ENCODE results near the gene FAM193A. TPM values are rescaled to one million over a fixed set of nuclear protein-coding genes. Genes with fewer than 3 reads are reported as not detected.
A peak's percentile ranks its signal among the peaks of the same experiment; 100 is the strongest.

Gene FAM193A, protein sequence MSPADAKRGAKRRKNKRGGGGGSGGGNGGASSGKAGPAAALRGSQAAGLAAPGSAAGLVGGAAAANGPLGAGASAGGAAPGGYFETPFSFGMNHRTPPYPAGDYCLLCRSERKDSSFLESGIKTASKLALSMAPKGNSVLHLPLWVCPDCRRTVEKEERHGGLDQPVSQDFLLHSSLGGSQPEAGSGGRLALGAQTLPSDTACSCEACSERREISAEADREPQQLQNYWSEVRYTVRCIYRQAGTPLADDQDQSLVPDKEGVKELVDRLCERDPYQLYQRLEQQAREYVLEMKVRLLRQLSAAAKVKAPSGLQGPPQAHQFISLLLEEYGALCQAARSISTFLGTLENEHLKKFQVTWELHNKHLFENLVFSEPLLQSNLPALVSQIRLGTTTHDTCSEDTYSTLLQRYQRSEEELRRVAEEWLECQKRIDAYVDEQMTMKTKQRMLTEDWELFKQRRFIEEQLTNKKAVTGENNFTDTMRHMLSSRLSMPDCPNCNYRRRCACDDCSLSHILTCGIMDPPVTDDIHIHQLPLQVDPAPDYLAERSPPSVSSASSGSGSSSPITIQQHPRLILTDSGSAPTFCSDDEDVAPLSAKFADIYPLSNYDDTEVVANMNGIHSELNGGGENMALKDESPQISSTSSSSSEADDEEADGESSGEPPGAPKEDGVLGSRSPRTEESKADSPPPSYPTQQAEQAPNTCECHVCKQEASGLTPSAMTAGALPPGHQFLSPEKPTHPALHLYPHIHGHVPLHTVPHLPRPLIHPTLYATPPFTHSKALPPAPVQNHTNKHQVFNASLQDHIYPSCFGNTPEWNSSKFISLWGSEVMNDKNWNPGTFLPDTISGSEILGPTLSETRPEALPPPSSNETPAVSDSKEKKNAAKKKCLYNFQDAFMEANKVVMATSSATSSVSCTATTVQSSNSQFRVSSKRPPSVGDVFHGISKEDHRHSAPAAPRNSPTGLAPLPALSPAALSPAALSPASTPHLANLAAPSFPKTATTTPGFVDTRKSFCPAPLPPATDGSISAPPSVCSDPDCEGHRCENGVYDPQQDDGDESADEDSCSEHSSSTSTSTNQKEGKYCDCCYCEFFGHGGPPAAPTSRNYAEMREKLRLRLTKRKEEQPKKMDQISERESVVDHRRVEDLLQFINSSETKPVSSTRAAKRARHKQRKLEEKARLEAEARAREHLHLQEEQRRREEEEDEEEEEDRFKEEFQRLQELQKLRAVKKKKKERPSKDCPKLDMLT (N-terminal part only)
- 10 to 100 TPM in 7 of 8 experiments, 1 to 10 TPM in 1; 9.1 to 38.2 (median 18.6) TPM for total RNA-seq

DNA sequence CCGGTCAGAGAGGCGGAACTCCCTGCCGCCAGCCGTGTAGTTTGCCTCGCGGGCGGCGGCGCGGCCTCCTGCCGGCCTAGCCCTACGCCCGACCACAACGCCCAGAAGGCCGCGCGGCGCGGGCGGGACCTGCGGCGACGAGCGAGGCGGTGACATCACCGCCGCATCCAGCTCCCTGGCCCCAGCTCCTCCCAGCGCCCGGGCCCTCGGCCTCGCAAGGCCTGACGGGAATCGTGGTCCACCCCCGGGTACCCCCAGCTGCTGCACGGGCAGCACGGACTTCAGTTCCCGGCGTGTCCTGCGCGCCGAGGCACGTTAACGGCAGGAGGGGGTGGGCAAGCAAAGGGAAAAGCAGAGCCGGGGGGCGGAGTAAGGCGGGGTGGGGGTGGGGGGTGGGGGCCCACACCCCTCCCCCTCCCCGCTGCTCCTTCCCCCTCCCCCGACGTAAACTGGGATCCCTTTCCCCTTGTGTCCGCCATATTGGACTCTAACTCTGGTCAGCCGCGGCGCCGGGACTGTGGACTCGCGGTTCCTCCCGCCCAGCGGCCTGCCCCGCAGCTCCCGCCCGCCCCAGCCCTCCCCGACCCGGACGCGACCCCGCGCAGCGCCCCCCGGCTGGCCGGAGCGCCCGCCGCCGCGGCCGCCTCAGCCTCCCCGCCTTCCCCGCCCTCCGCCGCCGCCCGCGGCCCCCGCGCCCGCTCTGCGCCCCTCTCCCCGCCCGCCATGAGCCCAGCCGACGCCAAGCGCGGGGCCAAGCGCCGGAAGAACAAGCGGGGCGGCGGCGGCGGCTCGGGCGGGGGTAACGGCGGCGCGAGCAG lies at the start of gene FAM193A:
Gene FAM193A (plus strand): TSS at position 455 of the 818 bp plus-strand sequence. CDS start 269 bp downstream, at position 724.
- Histone ChIP-seq H3K4me3 (peak within 1 kb of the TSS; percentile 58 to 90 (median 78)), H3K4me1 (replicated peaks in 1 of 2) (peaks cover 11 to 12% of the 10 kb centered on the region in 2 donors), H3K27ac (peak within 1 kb of the TSS; percentile 97 to 98)
- in situ Hi-C loops (cut with MboI; ENCODE audit: low pct_unique_long_range_greater_than_20kb in 2 of 9, low sequenced_read_pairs in 9 of 9, unreplicated experiment in 9 of 9) = no loop called here
- peak; percentile 83 to 92 (median 90) for ATAC-seq (replicated peaks in 6 of 8)
- no CpG with 5 or more reads among the region's 106 CpGs for whole genome bisulfite sequencing, 10 experiments

DNA sequence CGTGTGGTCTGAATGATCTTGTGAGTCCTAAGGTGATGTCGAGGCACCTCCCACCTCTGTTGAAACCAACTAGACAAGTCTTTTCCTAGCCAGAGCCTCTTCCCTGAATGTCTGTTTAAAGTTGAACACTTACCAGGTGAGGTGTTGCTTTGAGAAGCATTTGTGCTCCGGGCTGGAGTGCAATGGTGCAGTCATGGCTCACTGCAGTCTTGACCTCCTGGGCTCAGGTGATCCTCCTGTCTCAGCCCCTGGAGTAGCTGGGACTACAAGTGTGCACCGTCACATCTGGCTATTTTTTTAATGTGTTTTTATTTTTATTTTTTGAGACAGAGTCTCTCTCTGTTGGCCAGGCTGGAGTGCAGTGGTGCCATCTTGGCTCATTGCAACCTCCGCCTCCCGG lies 49.5 kb upstream of the FAM193A start:
- no peak overlapping the region for H3K4me3 ChIP-seq
- WGBS, 10 experiments = 60 to 100% (median 95%) methylated on average over 1 to 3 of the region's 6 CpGs; no CpG with 5 or more reads in 4 of the 10 experiments

DNA sequence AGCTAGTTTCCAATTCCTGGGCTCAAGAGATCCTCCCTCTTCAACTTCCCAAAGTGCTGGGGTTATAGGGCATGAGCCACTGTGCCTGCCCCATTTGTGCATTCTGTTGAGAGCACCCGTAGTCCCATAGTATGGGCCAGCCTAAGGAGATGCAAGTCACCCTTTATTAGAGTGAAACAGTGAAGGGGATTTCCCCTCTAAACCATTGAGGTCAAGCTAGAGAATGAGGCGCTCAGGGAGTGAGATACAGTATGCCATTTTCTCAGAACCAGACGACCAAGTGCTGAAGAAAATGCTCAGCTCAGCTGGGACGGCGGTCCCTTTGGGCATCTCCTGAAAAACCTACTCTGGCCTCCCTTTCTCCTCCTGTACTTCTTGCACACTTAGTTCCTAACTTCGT lies 48.8 kb upstream of the FAM193A start:
- H3K4me1 ChIP-seq (replicated peaks in 1 of 2) = peaks cover under 1 to 14% of the 10 kb centered on the region in 2 donors
- H3K4me3 ChIP-seq = no peak overlapping the region
- no peak overlapping the region for H3K27ac ChIP-seq
- in situ Hi-C loops (cut with MboI; ENCODE audit: low pct_unique_long_range_greater_than_20kb in 2 of 9, low sequenced_read_pairs in 9 of 9, unreplicated experiment in 9 of 9) = no loop called here
- no peak for ATAC-seq (replicated peaks in 6 of 8)
- 60 to 100% (median 93%) methylated on average over 1 to 3 of the region's 6 CpGs; no CpG with 5 or more reads in 7 of the 10 experiments for WGBS, 10 experiments

More for the DNA sequence above, 49.5 kb upstream of the FAM193A start:
- no peak overlapping the region for H3K27ac ChIP-seq
- H3K4me1 ChIP-seq (replicated peaks in 1 of 2) = peaks cover 7 to 20% of the 10 kb centered on the region in 2 donors
- in situ Hi-C loops (cut with MboI; ENCODE audit: low pct_unique_long_range_greater_than_20kb in 2 of 9, low sequenced_read_pairs in 9 of 9, unreplicated experiment in 9 of 9) = no loop called here
- ATAC-seq (replicated peaks in 6 of 8) = no peak

DNA sequence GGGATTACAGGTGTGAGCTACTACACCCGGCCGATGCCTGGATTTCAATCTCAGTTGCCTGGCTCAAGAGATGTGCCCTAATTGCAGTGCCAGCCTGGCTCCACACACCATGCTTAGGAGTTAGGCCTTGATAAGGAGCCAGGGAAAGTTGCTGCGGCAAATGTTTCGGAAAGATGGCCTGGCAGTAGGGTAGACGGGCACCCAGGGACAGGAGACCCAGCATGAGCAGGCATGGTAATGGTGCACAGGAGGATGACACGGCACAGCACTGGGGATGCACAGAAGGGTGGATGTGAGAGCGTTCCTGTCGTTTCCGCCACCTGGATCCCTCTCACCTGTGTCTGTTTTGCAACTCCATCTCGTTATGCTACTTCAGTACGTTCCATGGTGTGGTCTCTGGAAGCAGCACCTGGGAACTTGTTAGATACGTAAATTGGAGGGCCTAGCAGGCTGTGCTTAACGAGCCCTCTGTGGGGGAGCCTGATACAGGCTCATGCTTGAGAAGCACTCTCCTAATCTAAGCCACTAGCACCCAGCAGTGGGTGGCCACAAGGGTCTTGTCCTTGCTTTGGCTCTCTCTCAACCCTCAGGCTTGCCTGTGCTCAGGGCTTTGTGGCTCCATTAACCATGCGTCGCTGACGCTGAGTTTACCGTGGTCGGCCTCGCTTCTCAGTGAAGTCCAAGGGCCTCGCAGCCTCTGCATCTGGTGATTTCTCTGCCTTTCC lies 47.2 kb upstream of the FAM193A start:
- WGBS, 10 experiments = 0 to 97% (median 93%) methylated on average over 1 to 15 of the region's 20 CpGs; no CpG with 5 or more reads in 3 of the 10 experiments
- Histone ChIP-seq H3K27ac (no peak overlapping the region), H3K4me3 (no peak overlapping the region), H3K4me1 (replicated peaks in 1 of 2) (peaks cover 0 to 5% of the 10 kb centered on the region in 2 donors)
- in situ Hi-C loops (cut with MboI; ENCODE audit: low pct_unique_long_range_greater_than_20kb in 2 of 9, low sequenced_read_pairs in 9 of 9, unreplicated experiment in 9 of 9) = no loop called here
- ATAC-seq (replicated peaks in 6 of 8) = peak in 1 of 8 experiments; percentile 6

DNA sequence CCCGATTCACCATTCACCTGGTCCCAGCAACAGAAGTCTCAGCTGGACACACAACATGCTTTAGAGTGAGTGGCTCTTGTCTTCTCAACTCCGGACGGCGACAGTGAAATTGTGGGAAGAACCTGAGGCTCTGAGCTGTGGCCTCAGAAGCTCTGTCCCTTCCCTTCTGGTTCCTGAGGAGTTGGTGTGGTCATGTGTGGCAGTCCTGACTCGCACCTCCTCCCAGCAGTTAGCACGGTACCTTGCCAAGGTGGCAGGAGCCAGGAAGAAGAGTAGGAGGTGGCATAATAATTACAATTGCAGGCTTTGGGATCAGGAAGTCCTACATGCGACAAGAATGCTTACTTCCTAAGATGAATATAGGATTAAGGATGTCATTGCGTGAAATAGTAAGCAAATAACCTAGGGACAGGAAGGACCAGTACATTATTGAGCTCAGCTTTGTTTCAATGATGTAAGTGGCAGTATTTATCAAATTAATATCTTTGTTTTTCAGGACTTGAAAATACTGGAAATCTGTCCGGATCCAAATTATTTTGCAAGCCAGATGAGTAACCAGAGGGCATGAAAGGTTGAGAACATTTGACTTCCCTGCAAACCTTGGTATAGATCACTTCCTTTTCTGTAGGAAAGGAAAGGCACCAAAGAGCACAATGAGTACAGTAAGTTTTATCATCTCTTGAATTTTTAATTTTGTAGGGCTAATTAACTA lies 46.5 kb upstream of the FAM193A start:
- Histone ChIP-seq H3K27ac (no peak overlapping the region), H3K4me3 (no peak overlapping the region), H3K4me1 (replicated peaks in 1 of 2) (no peaks in the 10 kb centered on the region)
- peak in 1 of 8 experiments; percentile 12 for ATAC-seq (replicated peaks in 6 of 8)
- WGBS, 10 experiments = 75 to 100% (median 92%) methylated on average over 2 to 7 of the region's 9 CpGs; no CpG with 5 or more reads in 2 of the 10 experiments
- in situ Hi-C loops (cut with MboI; ENCODE audit: low pct_unique_long_range_greater_than_20kb in 2 of 9, low sequenced_read_pairs in 9 of 9, unreplicated experiment in 9 of 9) = no loop called here

DNA sequence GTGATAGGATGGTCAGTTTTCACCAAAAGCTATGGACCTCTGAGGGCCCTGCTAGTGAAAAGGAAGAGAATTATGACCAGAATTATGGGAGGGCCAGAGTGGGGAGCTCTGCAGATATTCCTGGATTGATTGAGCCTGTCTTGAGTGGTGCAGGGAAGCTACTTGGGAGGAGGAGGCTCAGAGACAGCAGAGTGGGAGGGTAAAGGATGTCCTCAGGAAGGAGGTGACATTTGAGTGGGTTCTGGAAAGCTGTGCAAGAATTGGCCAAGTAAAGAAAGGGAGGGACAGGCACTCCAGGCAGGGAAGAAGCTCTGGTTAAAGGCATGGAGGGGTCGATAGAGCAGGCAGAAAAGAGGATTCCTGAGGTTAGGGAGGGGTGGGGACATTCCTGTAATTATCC lies 43.5 kb upstream of the FAM193A start:
- in situ Hi-C loops (cut with MboI; ENCODE audit: low pct_unique_long_range_greater_than_20kb in 2 of 9, low sequenced_read_pairs in 9 of 9, unreplicated experiment in 9 of 9) = no loop called here
- 40 to 80% methylated on average over 1 of the region's 1 CpG; no CpG with 5 or more reads in 8 of the 10 experiments for WGBS, 10 experiments
- H3K4me1 ChIP-seq (replicated peaks in 1 of 2) = no peaks in the 10 kb centered on the region
- no peak overlapping the region for H3K27ac ChIP-seq
- ATAC-seq (replicated peaks in 6 of 8) = no peak
- H3K4me3 ChIP-seq = no peak overlapping the region

DNA sequence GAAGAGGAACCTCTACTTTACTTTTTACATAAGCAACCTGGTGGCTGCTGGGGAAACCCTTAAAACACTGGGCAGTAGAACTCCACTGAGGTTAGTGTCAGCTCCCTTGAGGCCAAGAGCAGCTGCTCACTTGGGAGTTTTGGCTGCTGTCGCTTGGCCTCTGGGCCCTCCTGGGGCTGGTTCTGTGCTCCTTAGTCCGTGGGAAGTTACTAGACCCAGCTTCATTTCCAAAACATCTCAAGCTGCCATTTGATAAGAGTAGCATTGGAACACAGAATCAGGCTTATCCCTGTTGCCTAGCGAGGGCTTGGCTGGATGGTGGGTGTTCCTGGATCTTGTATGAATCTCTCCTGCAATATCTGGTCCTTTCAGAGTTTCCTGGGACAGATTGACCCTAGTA lies 41.5 kb upstream of the FAM193A start:
- in situ Hi-C loops (cut with MboI; ENCODE audit: low pct_unique_long_range_greater_than_20kb in 2 of 9, low sequenced_read_pairs in 9 of 9, unreplicated experiment in 9 of 9) = no loop called here
- WGBS, 10 experiments = 80 to 100% (median 86%) methylated on average over 1 to 2 of the region's 3 CpGs; no CpG with 5 or more reads in 3 of the 10 experiments
- H3K4me1 ChIP-seq (replicated peaks in 1 of 2) = no peaks in the 10 kb centered on the region
- ATAC-seq (replicated peaks in 6 of 8) = no peak
- no peak overlapping the region for H3K4me3 ChIP-seq
- no peak overlapping the region for H3K27ac ChIP-seq

DNA sequence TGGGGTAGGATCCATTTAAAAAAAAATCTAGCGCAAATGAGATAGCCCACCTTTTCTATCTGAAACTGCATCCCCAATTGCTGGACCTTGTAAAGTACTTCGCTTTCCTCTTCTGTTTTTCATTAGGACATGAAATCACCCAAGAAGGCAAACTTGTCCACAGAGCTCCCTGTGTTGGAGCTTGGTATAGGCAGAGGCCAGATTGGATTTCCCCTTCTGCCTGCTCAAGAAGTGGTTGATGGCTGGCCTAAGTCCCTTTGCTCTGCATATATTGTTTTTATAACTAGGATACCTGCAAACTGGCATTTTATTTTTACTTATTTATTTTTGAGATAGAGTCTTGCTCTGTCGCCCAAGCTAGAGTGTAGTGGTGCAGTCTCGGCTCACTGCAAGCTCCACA lies 39.1 kb upstream of the FAM193A start:
- Histone ChIP-seq H3K4me3 (no peak overlapping the region), H3K27ac (no peak overlapping the region), H3K4me1 (replicated peaks in 1 of 2) (no peaks in the 10 kb centered on the region)
- no peak for ATAC-seq (replicated peaks in 6 of 8)
- 80 to 100% (median 100%) methylated on average over 1 to 2 of the region's 4 CpGs; no CpG with 5 or more reads in 1 of the 10 experiments for WGBS, 10 experiments
- in situ Hi-C loops (cut with MboI; ENCODE audit: low pct_unique_long_range_greater_than_20kb in 2 of 9, low sequenced_read_pairs in 9 of 9, unreplicated experiment in 9 of 9) = no loop called here

DNA sequence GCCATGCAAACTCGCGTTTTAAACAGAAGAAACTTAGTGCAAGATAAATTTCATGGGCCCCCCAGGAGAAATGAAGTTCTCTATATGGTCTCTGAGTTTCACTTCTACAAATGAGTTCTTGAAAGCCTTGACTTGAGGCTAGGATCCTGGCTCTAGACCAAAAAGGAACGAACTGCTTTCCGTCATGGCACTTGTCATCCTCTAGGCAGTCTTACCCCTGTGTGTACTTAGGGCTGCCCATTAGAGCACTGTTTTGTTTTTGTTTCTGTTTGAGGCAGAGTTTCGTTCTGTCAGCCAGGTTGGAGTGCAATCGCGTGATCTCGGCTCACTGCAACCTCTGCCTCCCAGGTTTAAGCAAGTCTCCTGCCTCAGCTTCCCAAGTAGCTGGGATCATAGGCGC lies 38.5 kb upstream of the FAM193A start:
- WGBS, 10 experiments = 80 to 100% (median 96%) methylated on average over 1 to 8 of the region's 9 CpGs; no CpG with 5 or more reads in 3 of the 10 experiments

DNA sequence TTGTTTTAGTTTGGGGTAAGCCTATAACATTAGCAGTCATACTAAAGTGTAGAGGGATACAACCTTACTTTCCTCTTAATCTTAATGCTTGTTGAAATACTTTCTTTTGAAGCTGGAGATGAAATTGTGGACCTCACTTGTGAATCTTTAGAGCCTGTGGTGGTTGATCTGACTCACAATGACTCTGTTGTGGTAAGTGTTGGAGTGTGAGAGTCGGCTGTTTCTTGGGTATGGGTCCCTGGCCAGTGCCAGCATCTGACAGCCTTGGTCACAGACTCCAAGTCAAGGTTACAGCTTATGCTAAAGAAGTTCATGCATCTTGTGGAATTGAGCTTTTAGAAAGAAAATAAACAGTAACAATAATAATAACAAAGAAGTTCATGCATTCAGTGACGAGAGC lies 35.9 kb upstream of the FAM193A start:
- in situ Hi-C loops (cut with MboI; ENCODE audit: low pct_unique_long_range_greater_than_20kb in 2 of 9, low sequenced_read_pairs in 9 of 9, unreplicated experiment in 9 of 9) = no loop called here
- no peaks in the 10 kb centered on the region for H3K4me1 ChIP-seq (replicated peaks in 1 of 2)
- H3K27ac ChIP-seq = no peak overlapping the region
- H3K4me3 ChIP-seq = no peak overlapping the region
- ATAC-seq (replicated peaks in 6 of 8) = no peak
- WGBS, 10 experiments = 33 to 100% (median 100%) methylated on average over 1 of the region's 2 CpGs; no CpG with 5 or more reads in 7 of the 10 experiments

More for the DNA sequence above, 38.5 kb upstream of the FAM193A start:
- in situ Hi-C loops (cut with MboI; ENCODE audit: low pct_unique_long_range_greater_than_20kb in 2 of 9, low sequenced_read_pairs in 9 of 9, unreplicated experiment in 9 of 9) = no loop called here
- no peaks in the 10 kb centered on the region for H3K4me1 ChIP-seq (replicated peaks in 1 of 2)
- no peak for ATAC-seq (replicated peaks in 6 of 8)
- H3K27ac ChIP-seq = no peak overlapping the region
- no peak overlapping the region for H3K4me3 ChIP-seq

DNA sequence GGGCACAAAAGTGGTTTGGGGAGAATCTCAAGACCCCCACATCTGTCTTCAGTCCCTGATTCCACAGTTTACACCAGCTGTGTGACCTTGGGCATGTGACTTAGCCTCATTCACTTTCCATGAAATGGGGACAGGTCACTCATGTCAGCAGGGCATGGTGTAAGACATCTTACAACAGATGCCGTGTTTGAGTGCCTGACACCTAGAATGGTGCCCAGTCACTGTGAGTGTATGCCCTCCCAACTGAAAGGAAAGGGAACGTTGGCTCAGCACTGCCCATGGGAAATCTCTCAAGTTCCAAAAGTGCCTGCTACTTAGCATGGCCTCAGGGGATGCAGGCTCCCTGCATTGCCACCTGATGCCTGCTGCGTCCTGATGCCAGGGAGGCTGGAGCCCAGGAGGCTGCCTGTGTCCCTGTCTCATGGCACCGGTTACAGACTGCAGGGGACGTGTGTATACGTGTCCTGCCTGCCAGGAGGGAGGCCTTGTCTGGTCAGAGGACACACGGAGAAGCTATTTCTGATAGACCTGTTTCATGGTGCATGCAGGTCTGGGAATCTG lies 35.3 kb upstream of the FAM193A start:
- in situ Hi-C loops (cut with MboI; ENCODE audit: low pct_unique_long_range_greater_than_20kb in 2 of 9, low sequenced_read_pairs in 9 of 9, unreplicated experiment in 9 of 9) = no loop called here
- Histone ChIP-seq H3K4me1 (replicated peaks in 1 of 2) (no peaks in the 10 kb centered on the region), H3K27ac (no peak overlapping the region), H3K4me3 (no peak overlapping the region)
- 90 to 100% (median 96%) methylated on average over 1 to 2 of the region's 7 CpGs; no CpG with 5 or more reads in 6 of the 10 experiments for WGBS, 10 experiments
- no peak for ATAC-seq (replicated peaks in 6 of 8)
